H1 (cell line): ENCODE data around the gene UBE2A. TPM values are rescaled to one million over a fixed set of nuclear protein-coding genes. Genes with fewer than 3 reads are reported as not detected.

Experiments used
- CTCF ChIA-PET: fragments of 300-600 bp; sonication (Branson Sonifier 250); formaldehyde crosslinking; loops from one replicate; lab custom pipeline; 2021; ENCODE audit not compliant: partially characterized antibody; lab: Charles Lee
- POLR2A ChIA-PET: fragments of 300-600 bp; sonication (Branson Sonifier 250); formaldehyde crosslinking; loops from one replicate; lab custom pipeline; 2021; ENCODE audit warnings: inconsistent platforms; ENCODE audit not compliant: partially characterized antibody; lab: Charles Lee
- DNase-seq, 2 experiments: peaks; one replicate each; pipeline versions ENCODE4 v3.0.0 to v3.0.0-alpha.2; 2010 to 2022; ENCODE audit warnings: low spot score in 2 of 2, low read depth in 1 of 2, mixed read lengths in 1 of 2
- FAIRE-seq: peaks from 2 replicates; lab custom pipeline; 2011; peaks lifted over from hg19 to GRCh38; lab: Jason Lieb, UNC
- H2AFZ ChIP-seq: 2 replicates; pipeline ENCODE4 v1.8.1; 2012; ENCODE audit warnings: low read length, inconsistent platforms
- H2AK5ac ChIP-seq: 2 replicates; pipeline ENCODE4 v1.6.1; 2013; ENCODE audit warnings: low read depth, low read length
- H2BK120ac ChIP-seq: replicated peaks from 2 replicates; pipeline ENCODE3; 2013; ENCODE audit warnings: low read depth, low read length, inconsistent platforms
- H2BK12ac ChIP-seq: 2 replicates; pipeline ENCODE4 v1.6.1; 2013; ENCODE audit warnings: low read depth, low read length
- H2BK15ac ChIP-seq: 2 replicates; pipeline ENCODE4 v1.6.1; 2013; ENCODE audit warnings: low read length
- H2BK20ac ChIP-seq: 2 replicates; pipeline ENCODE4 v1.6.1; 2013; ENCODE audit warnings: low read length
- H2BK5ac ChIP-seq: 2 replicates; pipeline ENCODE4 v1.6.1; 2013; ENCODE audit warnings: low read depth, low read length
- H3K14ac ChIP-seq: 2 replicates; pipeline ENCODE4 v1.6.1; 2013; ENCODE audit warnings: inconsistent platforms; ENCODE audit not compliant: insufficient read length
- H3K18ac ChIP-seq: 2 replicates; pipeline ENCODE4 v1.6.1; 2013; ENCODE audit warnings: low read length; ENCODE audit errors: extremely low read depth
- H3K23ac ChIP-seq: 2 replicates; pipeline ENCODE4 v1.6.1; 2013; ENCODE audit warnings: inconsistent platforms; ENCODE audit not compliant: insufficient read length
- H3K23me2 ChIP-seq: 2 replicates; pipeline ENCODE4 v1.6.1; 2013; ENCODE audit warnings: low read depth, low read length
- H3K27ac ChIP-seq: 2 replicates; pipeline ENCODE4 v1.6.1; 2011; ENCODE audit warnings: low read depth, low read length, inconsistent platforms
- H3K27me3 ChIP-seq, 4 experiments: replicated peaks in 1 of 4; 1 replicate in 1 of 4; 2 replicates in 3 of 4; pipeline versions ENCODE4 v1.6.1 to v1.8.1; 2011 to 2013; ENCODE audit warnings: low read length in 3 of 4, mild to moderate bottlenecking in 3 of 4, inconsistent platforms in 2 of 4, mixed read lengths in 2 of 4, moderate library complexity in 1 of 4; ENCODE audit not compliant: control insufficient read depth in 3 of 4, insufficient read depth in 3 of 4; ENCODE audit errors: extremely low read depth in 1 of 4
- H3K36me3 ChIP-seq, 4 experiments: 2 replicates each; pipeline versions ENCODE4 v1.6.1 to v1.8.1; 2011 to 2013; ENCODE audit warnings: mild to moderate bottlenecking in 4 of 4, low read length in 3 of 4, moderate library complexity in 2 of 4, control low read depth in 1 of 4, inconsistent platforms in 1 of 4; ENCODE audit not compliant: insufficient read depth in 4 of 4, control insufficient read depth in 2 of 4
- H3K4ac ChIP-seq: replicated peaks from 2 replicates; pipeline ENCODE3; 2013; ENCODE audit warnings: low read length, low read depth, mixed read lengths, inconsistent platforms; ENCODE audit not compliant: insufficient read length
- H3K4me1 ChIP-seq, 4 experiments: replicated peaks in 1 of 4; 1 replicate in 1 of 4; 2 replicates in 3 of 4; pipeline versions ENCODE4 v1.6.1 to v1.8.1; 2011 to 2013; ENCODE audit warnings: low read length in 3 of 4, inconsistent platforms in 2 of 4, mixed read lengths in 1 of 4; ENCODE audit not compliant: insufficient read depth in 4 of 4, control insufficient read depth in 3 of 4
- H3K4me2 ChIP-seq, 2 experiments: 2 replicates each; pipeline versions ENCODE4 v1.6.1 to v1.8.1; 2011 to 2013; ENCODE audit warnings: low read depth in 2 of 2, low read length in 2 of 2, control low read depth in 1 of 2, inconsistent platforms in 1 of 2, mild to moderate bottlenecking in 1 of 2; ENCODE audit not compliant: insufficient read depth in 1 of 2
- H3K4me3 ChIP-seq, 4 experiments: fragments of 200-600, 300-600 bp in 1 of 4; sonication (generic), shearing (Covaris generic), sonication (Bioruptor Twin) in 1 of 4; 2 replicates each; pipeline versions ENCODE4 v1.5.1 to v1.8.1; 2011 to 2016; ENCODE audit warnings: low read length in 4 of 4, low read depth in 3 of 4, control low read depth in 2 of 4, inconsistent platforms in 2 of 4, mild to moderate bottlenecking in 2 of 4, mixed read lengths in 1 of 4, moderate library complexity in 1 of 4; ENCODE audit not compliant: insufficient read depth in 2 of 4; ENCODE audit errors: extremely low read depth in 1 of 4
- H3K56ac ChIP-seq: replicated peaks from 2 replicates; pipeline ENCODE3; 2013; ENCODE audit warnings: low read depth, mild to moderate bottlenecking, mixed read lengths, low read length, inconsistent platforms; ENCODE audit not compliant: insufficient read length
- H3K79me1 ChIP-seq: 2 replicates; pipeline ENCODE4 v1.6.1; 2013; ENCODE audit warnings: low read depth, low read length, control low read depth
- H3K79me2 ChIP-seq, 2 experiments: 2 replicates each; pipeline versions ENCODE4 v1.6.1 to v1.8.1; 2012 to 2013; ENCODE audit warnings: low read length in 2 of 2, mild to moderate bottlenecking in 2 of 2, inconsistent platforms in 1 of 2; ENCODE audit not compliant: insufficient read depth in 2 of 2, control insufficient read depth in 1 of 2
- H3K9ac ChIP-seq, 4 experiments: replicated peaks in 1 of 4; 1 replicate in 1 of 4; 2 replicates in 3 of 4; pipeline versions ENCODE4 v1.6.1 to v1.8.1; 2011 to 2013; ENCODE audit warnings: low read depth in 3 of 4, low read length in 3 of 4, control low read depth in 2 of 4, mild to moderate bottlenecking in 2 of 4, moderate library complexity in 2 of 4, inconsistent platforms in 1 of 4; ENCODE audit errors: extremely low read depth in 1 of 4
- H3K9me3 ChIP-seq, 2 experiments: 2 replicates each; pipeline versions ENCODE4 v1.6.1 to v1.8.1; 2012 to 2013; ENCODE audit warnings: mild to moderate bottlenecking in 2 of 2, moderate library complexity in 2 of 2, control low read depth in 1 of 2, inconsistent platforms in 1 of 2, low read depth in 1 of 2, low read length in 1 of 2, mixed read lengths in 1 of 2; ENCODE audit not compliant: insufficient read depth in 2 of 2
- H4K20me1 ChIP-seq, 2 experiments: replicated peaks in 1 of 2; 2 replicates each; pipeline versions ENCODE3 to v1.8.1; 2011 to 2013; ENCODE audit warnings: inconsistent platforms in 2 of 2, low read length in 2 of 2, mild to moderate bottlenecking in 1 of 2; ENCODE audit not compliant: insufficient read depth in 2 of 2, control insufficient read depth in 1 of 2
- H4K5ac ChIP-seq: 2 replicates; pipeline ENCODE4 v1.6.1; 2013; ENCODE audit warnings: low read length, low read depth, mixed read lengths, inconsistent platforms; ENCODE audit not compliant: insufficient read length
- H4K8ac ChIP-seq: 2 replicates; pipeline ENCODE4 v1.8.0; 2013; ENCODE audit warnings: mild to moderate bottlenecking, moderate library complexity, low read length, inconsistent platforms; ENCODE audit not compliant: insufficient read depth; ENCODE audit errors: extremely low read depth
- H4K91ac ChIP-seq: replicated peaks from 2 replicates; pipeline ENCODE3; 2013; ENCODE audit warnings: low read length, mixed read lengths, inconsistent platforms; ENCODE audit not compliant: insufficient read length
- ASH2L ChIP-seq: fragments of 200-600, 300-600 bp; sonication (generic); IDR thresholded peaks from one replicate; pipeline ENCODE4 v1.7.1; 2017; ENCODE audit warnings: low read length
- BCL11A ChIP-seq, 2 experiments: IDR thresholded peaks; one replicate each; pipeline ENCODE4 v1.6.1; 2011; ENCODE audit warnings: low read depth in 2 of 2, low read length in 2 of 2, mild to moderate bottlenecking in 2 of 2
- PHF8 ChIP-seq: fragments of 200-600 bp; sonication (generic); conservative IDR thresholded peaks from 2 replicates; pipeline ENCODE4 v1.7.1; 2012; ENCODE audit warnings: low read depth, mild to moderate bottlenecking, inconsistent platforms, low read length, moderate library complexity
- WGBS, 2 experiments: shearing (Covaris generic) in 1 of 2; methylation state at CpG; one replicate each; pipeline versions ENCODE4 v1.1.6 to v1.1.7; 2013 to 2015; ENCODE audit warnings: low lambda C conversion rate in 2 of 2, mixed read lengths in 2 of 2, inconsistent platforms in 1 of 2, low coverage in 1 of 2, missing lambda C conversion rate in 1 of 2; ENCODE audit not compliant: insufficient replicate concordance in 2 of 2, insufficient coverage in 1 of 2, insufficient read length in 1 of 2; ENCODE audit errors: extremely low coverage in 1 of 2, missing lambda C conversion rate in 1 of 2; 5-methylcytosine and 5-hydroxymethylcytosine counted together
- polyA plus RNA-seq, 7 experiments: library from polyadenylated mRNA; depleted of rRNA in 3 of 7; stranded (reverse) in 5 of 7; unstranded in 2 of 7; fragments of >200 nt in 5 of 7; fragments of 200-250 nt in 2 of 7; gene quantifications; 1 replicate in 5 of 7; 2 replicates in 1 of 7; 4 replicates in 1 of 7; pipeline versions ENCODE4 v1.2.1 to v1.2.3, GENCODE V29; 2011 to 2013; ENCODE audit warnings: missing spikeins in 2 of 7, mixed read lengths in 2 of 7
- total RNA-seq: library from RNA; stranded (reverse); fragmentation: NEBNext Ultra II Directional; extraction: Animal tissue kit (Norgen Biotek cat#: 25700); gene quantifications from 2 replicates; pipeline ENCODE4 v1.2.1, GENCODE V29; 2021

The UBE2A gene
- total and polyA plus RNA-seq, 2 of the 8 experiments (the other 6 are each of a cell fraction or from before 2014, with no cell fraction given): 24.8 to 43.9 TPM

DNA sequence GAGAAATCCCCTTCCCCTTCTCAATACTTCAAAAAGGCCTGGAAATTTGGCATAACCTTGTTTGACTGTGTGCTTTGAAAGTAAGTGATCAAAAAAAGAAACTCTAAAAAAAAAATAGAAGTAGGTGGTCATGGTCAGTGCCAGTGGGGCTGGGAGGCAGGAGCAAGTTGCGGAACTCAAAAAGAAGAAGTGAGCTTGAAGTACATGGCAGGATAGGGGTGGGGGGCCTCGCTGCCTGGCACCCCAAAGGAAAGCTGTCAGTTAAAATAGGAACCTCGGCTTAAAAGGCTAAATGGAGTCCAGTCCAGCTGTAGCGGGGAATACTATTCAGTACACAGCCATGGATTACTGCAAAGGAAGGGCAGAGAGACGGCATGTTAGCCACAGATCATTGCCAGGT, 44.1 kb downstream of the UBE2A start:
- Histone ChIP-seq H2BK12ac (no peak overlapping the region), H3K14ac (no peak overlapping the region), H3K4me2 (peak overlapping the region in 1 of 2 experiments; percentile 56; a peak in 1 of 4 replicates), H4K5ac (no peak overlapping the region), H4K91ac (no peak overlapping the region), H2BK120ac (no peak overlapping the region), H3K9me3 (no peaks in the 10 kb centered on the region), H3K4ac (no peak overlapping the region), H3K23me2 (no peaks in the 10 kb centered on the region), H2BK20ac (no peak overlapping the region), H3K56ac (no peak overlapping the region), H4K8ac (no peak overlapping the region), H2BK5ac (no peak overlapping the region), H4K20me1 (no peaks in the 10 kb centered on the region), H2AFZ (no peak overlapping the region), H3K36me3 (no peaks in the 10 kb centered on the region), H2AK5ac (no peak overlapping the region), H3K9ac (no peak overlapping the region), H3K18ac (no peak overlapping the region), H2BK15ac (no peak overlapping the region), H3K79me2 (no peaks in the 10 kb centered on the region), H3K79me1 (no peaks in the 10 kb centered on the region), H3K23ac (no peak overlapping the region), H3K4me3 (no peak overlapping the region), H3K27me3 (no peaks in the 10 kb centered on the region), H3K27ac (no peak overlapping the region), H3K4me1 (peaks cover 0 to 5% (median 3%) of the 10 kb centered on the region in 4 experiments; a peak in 3 of 7 replicates)
- WGBS, 2 experiments: 78% methylated on average over 5 of the region's 5 CpGs; no CpG with 5 or more reads in 1 of the 2 experiments
- POLR2A ChIA-PET: interaction anchor here (0.7 to 2.0 kb wide), 2 partner anchors 13 to 44 kb away, joined by 3 to 7 read pairs; partner anchors contain the start of genes NKRF and UBE2A
- CTCF ChIA-PET: interaction anchor here (1.0 to 1.4 kb wide), 3 partner anchors 14 to 117 kb away, joined by 3 read pairs; no protein-coding TSS in a partner anchor
- TF ChIP-seq BCL11A (IDR thresholded peaks at IDR 0.05; ENCODE audit: low read depth in 2 of 2, low read length in 2 of 2) (no peak), PHF8 (no peak), ASH2L (no peak)
- FAIRE-seq (no peak), DNase-seq (no peak)
